GM19240 (cell line): Measurements from ENCODE around the gene DNM3.
"Not testable (repeated sequence)": the region's sequence is repeated elsewhere in the genome, so short reads cannot be mapped to it uniquely, and the experiment has no call there.

Source experiments
- DNase-seq: peaks from one replicate; pipeline ENCODE4 v3.0.0; 2011; ENCODE audit warnings: low spot score; ENCODE audit not compliant: insufficient read length

The DNM3 gene

GRCh38 chr1:172275478-172275877 lies 434.2 kb downstream of the DNM3 start:
- no peak for DNase-seq

- DNase-seq = no peak
Observed at GRCh38 chr1:172276120-172276818, 435.0 kb downstream of the DNM3 start.

- no peak for DNase-seq
Observed at GRCh38 chr1:172277275-172277674, 436.0 kb downstream of the DNM3 start.

- DNase-seq = no peak
Observed at GRCh38 chr1:172277989-172278388, 436.7 kb downstream of the DNM3 start.

DNA sequence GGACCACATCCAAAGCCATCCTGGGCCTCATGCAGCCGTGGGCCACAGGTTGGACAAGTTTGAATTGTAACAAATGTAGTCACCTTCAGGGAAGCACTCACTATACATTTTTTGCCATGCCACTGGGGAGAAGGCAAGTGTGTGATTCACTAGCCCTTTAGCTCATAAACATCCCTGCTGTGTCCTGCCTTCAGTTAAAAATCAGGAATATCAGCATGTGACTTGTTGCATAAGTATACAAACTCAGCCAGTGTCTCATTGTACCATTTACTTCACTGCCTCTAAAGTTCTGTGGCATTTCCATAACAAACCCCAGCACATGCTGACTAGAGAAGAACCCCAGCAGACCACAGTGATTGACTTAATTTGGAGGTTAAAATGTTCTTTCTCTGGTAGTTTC lies 437.2 kb downstream of the DNM3 start:
- no peak for DNase-seq

DNA sequence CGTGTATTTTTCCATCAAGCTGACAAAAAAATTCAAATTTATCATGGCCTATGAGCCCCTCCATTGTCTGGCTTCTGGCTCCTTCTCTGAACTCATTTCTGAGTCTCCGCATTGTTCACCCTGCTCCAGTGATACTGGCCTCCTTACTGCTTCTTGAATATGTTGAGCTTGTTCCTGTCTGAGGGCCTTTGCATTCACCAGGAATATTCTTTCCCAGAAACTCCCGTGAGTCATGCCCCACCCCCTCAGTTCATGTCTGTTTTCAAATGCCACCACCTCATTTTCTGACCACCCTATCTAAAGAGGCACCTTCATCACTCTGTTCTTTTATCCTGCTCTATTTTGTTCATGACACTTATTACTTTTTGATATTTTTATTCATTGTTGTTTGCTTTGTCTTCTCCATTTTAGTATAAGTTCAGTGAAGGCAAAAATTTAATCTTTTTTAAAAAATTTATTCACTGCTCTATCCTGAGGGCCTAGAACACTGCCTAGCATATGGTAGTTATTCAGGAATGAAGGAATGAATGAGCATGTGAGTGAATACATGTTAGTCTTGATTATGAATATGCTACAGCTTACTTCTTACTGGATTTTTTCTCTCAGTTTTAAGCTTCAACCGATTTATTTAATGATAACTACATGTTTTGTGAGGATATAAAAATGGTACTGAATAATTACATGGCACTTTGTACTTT lies 438.8 kb downstream of the DNM3 start:
- DNase-seq = no peak

GRCh38 chr1:172283766-172284165 lies 442.5 kb downstream of the DNM3 start:
- DNase-seq = no peak

GRCh38 chr1:172286629-172287076 lies 445.4 kb downstream of the DNM3 start:
- no peak for DNase-seq

GRCh38 chr1:172287208-172287607 lies 445.9 kb downstream of the DNM3 start:
- no peak for DNase-seq

GRCh38 chr1:172288581-172288980 lies 447.3 kb downstream of the DNM3 start:
- no peak for DNase-seq

GRCh38 chr1:172289448-172289847 lies 448.1 kb downstream of the DNM3 start:
- no peak for DNase-seq

- DNase-seq = no peak
Observed at GRCh38 chr1:172292840-172293239, 451.5 kb downstream of the DNM3 start.

DNA sequence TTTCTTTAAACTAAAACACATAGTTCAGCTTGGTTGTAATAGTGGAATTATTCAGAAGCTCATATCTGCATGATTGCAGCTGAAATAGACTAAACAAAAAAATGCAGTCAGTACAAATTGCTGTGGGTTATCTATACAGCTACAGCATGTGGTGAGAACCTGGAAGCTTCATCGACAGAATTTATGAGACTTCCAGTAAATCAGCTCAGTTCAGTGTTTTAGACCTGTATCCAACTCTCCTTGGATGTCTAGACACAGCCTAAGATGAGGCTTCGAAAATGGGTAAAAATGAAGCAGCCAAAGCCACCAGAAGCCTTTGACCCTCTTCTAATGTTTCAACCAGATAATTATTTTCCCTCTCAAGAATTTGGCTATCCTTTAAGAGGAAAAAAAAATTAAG lies 452.1 kb downstream of the DNM3 start:
- DNase-seq = no peak

- DNase-seq = no peak
Observed at GRCh38 chr1:172298141-172298540, 456.8 kb downstream of the DNM3 start.

GRCh38 chr1:172298911-172299310 lies 457.6 kb downstream of the DNM3 start:
- no peak for DNase-seq

DNA sequence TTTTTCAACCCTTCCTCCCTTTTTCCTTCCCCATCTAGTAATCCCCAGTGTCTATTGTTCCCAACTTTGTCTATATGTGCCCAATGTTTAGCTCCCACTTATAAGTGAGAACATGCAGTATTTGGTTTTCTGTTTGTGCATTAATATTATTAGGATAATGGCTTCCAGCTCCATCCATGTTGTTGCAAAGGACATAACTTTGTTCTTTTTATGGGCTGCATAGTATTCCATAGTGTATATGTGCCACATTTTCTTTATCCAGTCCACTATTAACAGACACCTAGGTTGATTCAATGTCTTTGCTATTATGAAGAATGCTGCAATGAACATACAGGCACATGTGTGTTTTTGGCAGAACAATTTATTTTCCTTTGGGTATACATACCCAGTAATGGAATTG lies 458.2 kb downstream of the DNM3 start:
- DNase-seq = no peak

DNA sequence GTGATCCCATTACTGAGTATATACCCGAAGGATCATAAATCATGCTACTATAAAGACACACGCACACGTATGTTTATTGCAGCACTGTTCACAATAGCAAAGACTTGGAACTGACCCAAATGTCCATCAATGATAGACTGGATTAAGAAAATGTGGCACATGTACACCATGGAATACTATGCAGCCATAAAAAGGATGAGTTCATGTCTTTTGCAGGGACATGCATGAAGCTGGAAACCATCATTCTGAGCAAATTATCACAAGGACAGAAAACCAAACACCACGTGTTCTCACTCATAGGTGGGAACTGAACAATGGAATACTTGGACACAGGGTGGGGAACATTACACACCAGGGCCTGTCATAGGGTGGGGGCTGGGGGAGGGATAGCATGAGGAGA lies 466.2 kb downstream of the DNM3 start:
- DNase-seq = not testable (repeated sequence)

- DNase-seq = no peak
Observed at GRCh38 chr1:172308142-172308541, 466.8 kb downstream of the DNM3 start.

- DNase-seq = no peak
Observed at GRCh38 chr1:172308577-172308976, 467.3 kb downstream of the DNM3 start.

DNA sequence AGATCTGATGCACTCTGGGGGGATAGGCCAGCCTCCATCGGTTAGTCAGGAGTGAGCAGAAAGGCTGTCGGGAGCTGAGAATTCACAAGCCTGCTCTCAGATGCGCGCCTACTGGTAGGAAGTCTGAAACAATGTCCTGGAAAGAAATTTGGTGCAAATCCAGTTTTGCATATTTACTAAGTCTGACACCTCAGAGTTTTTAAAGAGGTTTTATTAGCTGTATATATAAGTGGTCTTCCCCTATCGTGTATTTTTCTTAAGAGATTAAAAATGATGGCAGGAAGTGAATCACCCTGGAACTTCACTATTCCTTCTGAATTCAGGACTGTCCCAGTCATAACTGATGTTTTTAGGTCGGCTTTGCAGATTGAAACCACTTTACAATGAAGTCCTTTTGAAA lies 479.4 kb downstream of the DNM3 start:
- no peak for DNase-seq

DNA sequence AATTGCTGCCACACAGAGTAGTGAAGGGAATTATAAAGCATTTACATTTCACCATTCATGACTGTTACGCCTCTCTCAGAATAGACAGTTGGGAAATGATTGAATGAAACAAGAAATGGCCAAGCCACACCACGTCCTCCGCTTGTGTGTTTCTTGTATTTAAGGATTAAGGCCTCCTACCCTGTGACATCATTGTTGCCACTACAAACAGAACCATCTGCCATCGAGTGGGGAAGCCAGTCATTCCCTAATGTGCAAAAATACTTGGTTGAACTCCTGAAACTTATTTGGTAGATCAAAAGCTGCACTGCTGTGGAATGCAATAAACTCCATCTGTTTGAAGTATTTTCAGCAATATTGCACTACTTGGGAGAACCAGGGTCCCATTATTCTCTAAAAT lies 480.2 kb downstream of the DNM3 start:
- DNase-seq = no peak

- DNase-seq = no peak
Observed at GRCh38 chr1:172322219-172323061, 481.1 kb downstream of the DNM3 start.
